Lower leg skin (tissue), 4 donors: Measurements from ENCODE around the gene CD109. TPM values are rescaled to one million over a fixed set of nuclear protein-coding genes. Genes with fewer than 3 reads are reported as not detected.

Source experiments
- DNase-seq, 2 donors: peaks; one replicate each; pipeline ENCODE4 v3.0.0-alpha.2; 2019; ENCODE audit warnings: low spot score in 2 of 2
- H3K4me3 ChIP-seq: fragments of 200-600 bp; sonication (generic); 2 replicates; pipeline ENCODE4 v1.5.1; 2017; ENCODE audit warnings: mild to moderate bottlenecking, low read depth; ENCODE audit not compliant: poor library complexity, severe bottlenecking
- POLR2A ChIP-seq, 2 donors: fragments of 450-650 bp; IDR thresholded peaks; one replicate each; pipeline ENCODE4 v1.6.1; 2016 to 2017; ENCODE audit warnings: antibody characterized with exemption in 2 of 2, mild to moderate bottlenecking in 1 of 2, moderate library complexity in 1 of 2
- WGBS, 2 donors: methylation state at CpG; one replicate each; pipeline ENCODE4 v1.1.5; 2018; 5-methylcytosine and 5-hydroxymethylcytosine counted together
- intact Hi-C: fragments of 100-400 bp; cut with DNase I; formaldehyde crosslinking; loops from one replicate; pipeline ENCODE4 v1.15.0; 2023; ENCODE audit warnings: low total_unique reads
- total RNA-seq, 4 donors: library from RNA; depleted of rRNA; stranded (reverse); fragments of >200 nt; gene quantifications; one replicate each; pipeline ENCODE4 v1.1.0, GENCODE V29; 2016
- TF ChIP-seq, protein P1 (sequence below), 3 donors: fragments of 450-650 bp; IDR thresholded peaks; one replicate each; pipeline ENCODE4 v1.5.1; 2016; ENCODE audit warnings: antibody characterized with exemption in 3 of 3, mild to moderate bottlenecking in 3 of 3, moderate library complexity in 2 of 3

The CD109 gene
- total RNA-seq, 4 donors from 2014 or later, result 26.1 to 51.7 (median 33.3) TPM

DNA sequence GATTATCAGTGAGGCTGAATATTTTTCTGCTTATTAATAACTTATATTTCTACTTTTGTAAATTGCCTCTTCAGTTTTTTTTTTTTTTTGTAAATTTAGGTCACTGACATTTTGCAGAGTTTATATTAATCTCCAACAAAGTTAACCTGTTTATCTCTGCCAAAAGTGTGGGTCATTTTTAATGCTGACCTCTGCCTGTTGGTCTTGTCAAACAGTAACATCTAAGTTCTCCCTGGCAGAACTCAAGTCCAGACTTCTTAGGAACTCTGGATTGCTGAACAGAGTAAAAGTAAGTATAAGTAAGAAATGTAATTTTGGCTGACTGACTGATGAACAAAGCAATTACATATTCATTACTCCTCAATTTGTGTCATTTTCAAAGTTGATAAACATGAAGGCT lies 83.9 kb downstream of the CD109 start:
- intact Hi-C loops, result no loop called here
- no peak overlapping the region for H3K4me3 ChIP-seq
- DNase-seq, result no peak
- TF ChIP-seq POLR2A (IDR thresholded peaks at IDR 0.05), result no peak
- TF ChIP-seq, protein P1, sequence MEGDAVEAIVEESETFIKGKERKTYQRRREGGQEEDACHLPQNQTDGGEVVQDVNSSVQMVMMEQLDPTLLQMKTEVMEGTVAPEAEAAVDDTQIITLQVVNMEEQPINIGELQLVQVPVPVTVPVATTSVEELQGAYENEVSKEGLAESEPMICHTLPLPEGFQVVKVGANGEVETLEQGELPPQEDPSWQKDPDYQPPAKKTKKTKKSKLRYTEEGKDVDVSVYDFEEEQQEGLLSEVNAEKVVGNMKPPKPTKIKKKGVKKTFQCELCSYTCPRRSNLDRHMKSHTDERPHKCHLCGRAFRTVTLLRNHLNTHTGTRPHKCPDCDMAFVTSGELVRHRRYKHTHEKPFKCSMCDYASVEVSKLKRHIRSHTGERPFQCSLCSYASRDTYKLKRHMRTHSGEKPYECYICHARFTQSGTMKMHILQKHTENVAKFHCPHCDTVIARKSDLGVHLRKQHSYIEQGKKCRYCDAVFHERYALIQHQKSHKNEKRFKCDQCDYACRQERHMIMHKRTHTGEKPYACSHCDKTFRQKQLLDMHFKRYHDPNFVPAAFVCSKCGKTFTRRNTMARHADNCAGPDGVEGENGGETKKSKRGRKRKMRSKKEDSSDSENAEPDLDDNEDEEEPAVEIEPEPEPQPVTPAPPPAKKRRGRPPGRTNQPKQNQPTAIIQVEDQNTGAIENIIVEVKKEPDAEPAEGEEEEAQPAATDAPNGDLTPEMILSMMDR (IDR thresholded peaks at IDR 0.05), result no peak

DNA sequence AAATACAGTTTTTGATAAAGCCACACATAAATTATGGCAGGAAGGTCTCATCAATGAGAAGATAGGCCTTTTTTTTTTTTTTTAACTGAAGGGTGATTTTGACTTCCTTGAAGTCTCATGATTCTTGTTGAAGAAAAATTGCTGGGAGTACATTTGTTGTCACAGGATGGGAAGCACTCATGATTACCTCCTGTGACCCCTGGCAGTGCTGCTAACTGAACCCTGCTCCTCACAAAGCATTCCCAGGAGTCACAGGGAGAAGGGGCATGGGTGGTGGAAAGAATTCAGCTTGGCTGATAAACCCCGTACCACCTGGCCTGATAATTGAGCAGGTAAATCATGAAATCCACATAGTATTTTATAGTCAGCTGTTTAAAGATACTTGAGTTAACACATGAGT lies 86.9 kb downstream of the CD109 start:
- H3K4me3 ChIP-seq, result no peak overlapping the region
- DNase-seq, result no peak
- WGBS, 2 donors, result 82 to 91% methylated on average over 1 of the region's 1 CpG
- no peak for TF ChIP-seq POLR2A (IDR thresholded peaks at IDR 0.05)
- TF ChIP-seq, protein P1 (IDR thresholded peaks at IDR 0.05), result no peak
- intact Hi-C loops, result no loop called here

DNA sequence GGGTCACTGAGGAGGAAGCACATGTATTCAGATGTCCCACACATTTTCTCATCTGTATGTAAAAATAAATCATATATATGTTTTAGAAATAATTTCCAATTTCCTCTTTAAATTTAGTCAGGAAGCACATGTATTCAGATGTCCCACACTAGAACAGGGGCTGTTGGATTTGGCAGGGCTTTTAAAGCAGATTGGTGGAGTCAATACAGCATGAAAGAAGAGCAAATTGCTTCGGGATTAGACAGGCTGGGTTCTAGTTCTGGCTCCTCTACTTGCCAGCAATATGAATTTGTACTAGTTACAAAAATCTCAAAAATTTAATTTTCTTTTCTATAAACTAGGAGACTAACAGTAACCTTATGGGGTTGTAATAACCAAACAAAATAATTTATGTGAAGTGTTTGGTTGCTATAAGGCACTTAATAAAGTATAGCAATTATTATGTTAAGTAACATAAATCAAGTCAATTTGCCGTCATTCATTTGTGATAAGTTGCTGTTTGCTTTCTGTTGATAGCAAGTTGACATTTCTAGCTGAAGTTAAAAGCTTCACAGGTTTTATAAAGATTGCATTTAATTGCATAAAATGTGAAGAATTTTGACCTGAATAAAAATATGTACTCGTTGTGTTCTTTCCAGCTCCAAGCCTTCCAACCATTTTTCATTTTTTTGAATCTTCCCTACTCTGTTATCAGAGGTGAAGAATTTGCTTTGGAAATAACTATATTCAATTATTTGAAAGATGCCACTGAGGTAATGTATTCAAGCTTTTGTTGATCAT lies 88.9 kb downstream of the CD109 start:
- H3K4me3 ChIP-seq, result no peak overlapping the region
- WGBS, 2 donors, result 73 to 74% methylated on average over 3 of the region's 3 CpGs
- DNase-seq, result no peak
- TF ChIP-seq, protein P1 (IDR thresholded peaks at IDR 0.05), result no peak
- TF ChIP-seq POLR2A (IDR thresholded peaks at IDR 0.05), result no peak
- intact Hi-C loops, result no loop called here

DNA sequence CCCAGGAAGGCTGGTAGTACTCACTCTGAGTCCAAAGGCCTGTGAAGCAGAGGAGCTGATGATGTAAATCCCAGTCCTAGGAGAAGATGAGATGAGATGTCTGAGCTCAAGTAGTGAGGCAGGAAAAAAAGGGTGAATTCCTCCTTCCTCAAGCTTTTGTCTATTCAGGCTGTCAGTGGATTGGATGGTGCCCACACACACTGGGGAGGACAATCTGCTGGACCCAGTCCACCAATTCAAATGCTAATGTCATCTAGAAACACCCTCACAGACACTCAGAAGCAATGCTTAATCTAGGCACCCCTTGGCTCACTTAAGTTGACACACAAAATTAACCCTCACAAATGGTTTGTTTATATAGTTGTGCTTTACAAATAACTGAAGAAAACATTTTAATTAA lies 94.6 kb downstream of the CD109 start:
- intact Hi-C loops, result no loop called here
- H3K4me3 ChIP-seq, result no peak overlapping the region
- TF ChIP-seq, protein P1 (IDR thresholded peaks at IDR 0.05), result no peak
- TF ChIP-seq POLR2A (IDR thresholded peaks at IDR 0.05), result no peak
- DNase-seq, result no peak

DNA sequence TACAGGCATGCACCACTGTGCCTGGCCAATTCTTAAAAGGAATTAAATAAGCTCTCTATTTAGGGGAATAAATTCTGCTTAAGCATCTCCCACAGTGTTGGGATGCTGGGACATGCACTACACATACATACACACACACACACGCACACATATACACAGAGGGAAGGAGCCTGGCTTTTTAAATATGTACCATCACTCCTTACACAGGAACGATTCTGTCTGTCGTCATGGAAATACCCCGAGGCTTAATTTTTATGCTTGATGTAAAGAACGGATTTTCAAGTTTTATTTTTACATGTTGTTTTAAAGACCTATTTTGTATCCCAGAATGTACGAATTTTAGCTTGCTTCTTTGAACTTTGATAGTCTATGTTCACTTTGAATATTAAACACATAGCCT lies 95.3 kb downstream of the CD109 start:
- TF ChIP-seq POLR2A (IDR thresholded peaks at IDR 0.05), result no peak
- TF ChIP-seq, protein P1 (IDR thresholded peaks at IDR 0.05), result no peak
- no peak for DNase-seq
- intact Hi-C loops, result no loop called here
- no peak overlapping the region for H3K4me3 ChIP-seq
- 61 to 68% methylated on average over 6 of the region's 6 CpGs for WGBS, 2 donors

DNA sequence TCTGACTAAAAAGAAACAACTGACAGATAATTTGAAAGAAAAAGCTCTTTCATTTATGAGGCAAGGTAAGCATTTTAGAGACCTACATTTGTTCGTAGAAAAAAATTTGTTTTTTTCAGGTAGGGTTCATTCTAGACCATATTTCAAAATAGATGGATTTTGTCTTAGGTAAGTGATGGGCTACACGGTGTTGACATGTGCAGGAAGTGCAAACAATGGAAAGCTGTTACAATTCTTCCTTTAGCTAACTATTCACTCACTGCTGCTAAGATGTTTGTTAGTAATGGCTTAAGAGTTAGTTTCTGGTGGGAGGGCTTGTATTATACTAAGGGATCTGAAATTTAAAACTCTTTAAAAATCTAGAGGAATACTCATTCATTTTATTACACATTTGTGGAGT lies 96.7 kb downstream of the CD109 start:
- no peak for TF ChIP-seq POLR2A (IDR thresholded peaks at IDR 0.05)
- TF ChIP-seq, protein P1 (IDR thresholded peaks at IDR 0.05), result no peak
- H3K4me3 ChIP-seq, result no peak overlapping the region
- DNase-seq, result no peak
- WGBS, 2 donors, result 79 to 84% methylated on average over 2 of the region's 2 CpGs
- intact Hi-C loops, result no loop called here
